Left lung (tissue), 10 donors: ENCODE measurements around the gene HAPSTR1. TPM values are rescaled to one million over a fixed set of nuclear protein-coding genes. Genes with fewer than 3 reads are reported as not detected.

Source experiments
- ATAC-seq: fragments of 200-7000 bp; cut with Tn5 transposase; one replicate; pipeline ENCODE4 v1.9.1; 2020; ENCODE audit warnings: moderate library complexity
- DNase-seq, 4 donors: peaks; one replicate each; pipeline ENCODE4 v3.0.0-alpha.2; 2013 to 2020
- H3K27ac ChIP-seq, 2 donors: fragments of 200-600 bp; sonication (generic) in 1 of 2; one replicate each; pipeline versions ENCODE4 v1.5.0 to v1.8.0; 2020 to 2021
- H3K27me3 ChIP-seq, 2 donors: fragments of 200-600 bp; sonication (generic) in 1 of 2; one replicate each; pipeline versions ENCODE4 v1.5.0 to v1.8.0; 2020 to 2021
- H3K36me3 ChIP-seq, 2 donors: fragments of 200-600 bp; sonication (generic) in 1 of 2; one replicate each; pipeline versions ENCODE4 v1.5.0 to v1.8.0; 2020 to 2021
- H3K4me1 ChIP-seq, 2 donors: fragments of 200-600 bp; one replicate each; pipeline ENCODE4 v1.8.0; 2021
- H3K4me3 ChIP-seq, 2 donors: fragments of 200-600 bp; sonication (generic) in 1 of 2; one replicate each; pipeline versions ENCODE4 v1.5.0 to v1.8.0; 2020 to 2021; ENCODE audit warnings: mild to moderate bottlenecking in 1 of 2
- H3K9me3 ChIP-seq, 2 donors: fragments of 200-600 bp; sonication (generic) in 1 of 2; one replicate each; pipeline versions ENCODE4 v1.5.0 to v1.8.0; 2020 to 2021
- CTCF ChIP-seq, 2 donors: fragments of 200-600 bp; sonication (generic) in 1 of 2; IDR thresholded peaks; one replicate each; pipeline versions ENCODE4 v1.5.0 to v1.8.0; 2021; ENCODE audit warnings: antibody characterized with exemption in 2 of 2
- intact Hi-C, 2 donors: fragments of 100-400 bp; cut with DNase I; formaldehyde crosslinking; loops; one replicate each; pipeline versions ENCODE4 v1.11.2 to v1.14.2; 2022
- polyA plus RNA-seq, 6 donors: library from polyadenylated mRNA; unstranded; fragments of 120-200 nt; gene quantifications; one replicate each; pipeline ENCODE4 v1.2.1, GENCODE V29; 2013; ENCODE audit not compliant: insufficient read length in 6 of 6
- total RNA-seq, 2 donors: library from RNA; stranded (reverse); fragmentation: NEBNext Ultra II Directional; extraction: Animal tissue kit (Norgen Biotek cat#: 25700); gene quantifications; one replicate each; pipeline ENCODE4 v1.2.1, GENCODE V29; 2021
- donor health status: DM: no; HTN: yes; CAD: no.
- donor health status: DM: no; HTN: no; CAD: no.

HAPSTR1 gene
- total and polyA plus RNA-seq, 8 donors, result 41.9 to 62.8 (median 45.0) TPM

- H3K36me3 ChIP-seq, result no peaks in the 10 kb centered on the region
- TF ChIP-seq CTCF (IDR thresholded peaks at IDR 0.05), result no peak
- no peak overlapping the region for H3K27ac ChIP-seq
- no peak for DNase-seq
- H3K27me3 ChIP-seq, result no peaks in the 10 kb centered on the region
- no peak for ATAC-seq
- intact Hi-C loops, result no loop called here
- no peak overlapping the region for H3K4me3 ChIP-seq
- peaks cover 0 to 15% of the 10 kb centered on the region in 2 donors for H3K4me1 ChIP-seq
- H3K9me3 ChIP-seq, result no peaks in the 10 kb centered on the region
Measured at GRCh38 chr16:9046667-9047055, 44.8 kb upstream of the HAPSTR1 start.

GRCh38 chr16:9047689-9048301, 43.6 kb upstream of the HAPSTR1 start:
- ATAC-seq (peak; percentile 97), DNase-seq (peak in 3 of 4 donors; percentile 51 to 90 (median 86))
- peak overlapping the region; percentile 70 to 83 for H3K27ac ChIP-seq

GRCh38 chr16:9048302-9048700, 43.1 kb upstream of the HAPSTR1 start:
- no peak for TF ChIP-seq CTCF (IDR thresholded peaks at IDR 0.05)
- Histone ChIP-seq H3K4me3 (no peak overlapping the region), H3K36me3 (no peaks in the 10 kb centered on the region), H3K4me1 (peaks cover 0 to 18% of the 10 kb centered on the region in 2 donors), H3K9me3 (no peaks in the 10 kb centered on the region), H3K27me3 (peaks cover 0 to 5% of the 10 kb centered on the region in 2 donors), H3K27ac (peak overlapping the region; percentile 70 to 83)
- ATAC-seq (no peak), DNase-seq (no peak)
- intact Hi-C loops, result no loop called here

More at GRCh38 chr16:9047689-9048301, 43.6 kb upstream of the HAPSTR1 start:
- intact Hi-C loops, result no loop called here
- TF ChIP-seq CTCF (IDR thresholded peaks at IDR 0.05), result no peak
- no peaks in the 10 kb centered on the region for H3K36me3 ChIP-seq
- H3K9me3 ChIP-seq, result no peaks in the 10 kb centered on the region
- H3K4me1 ChIP-seq, result peaks cover 0 to 16% of the 10 kb centered on the region in 2 donors
- no peak overlapping the region for H3K4me3 ChIP-seq
- peaks cover 0 to under 1% of the 10 kb centered on the region in 2 donors for H3K27me3 ChIP-seq

GRCh38 chr16:9049241-9049640, 42.2 kb upstream of the HAPSTR1 start:
- Histone ChIP-seq H3K36me3 (no peaks in the 10 kb centered on the region), H3K4me3 (no peak overlapping the region), H3K9me3 (no peaks in the 10 kb centered on the region), H3K27me3 (peaks cover 0 to 14% of the 10 kb centered on the region in 2 donors), H3K27ac (no peak overlapping the region), H3K4me1 (peaks cover 0 to 18% of the 10 kb centered on the region in 2 donors)
- no peak for DNase-seq
- intact Hi-C loops, result no loop called here
- TF ChIP-seq CTCF (IDR thresholded peaks at IDR 0.05), result no peak
- ATAC-seq, result no peak

GRCh38 chr16:9050102-9050830, 41.2 kb upstream of the HAPSTR1 start:
- Histone ChIP-seq H3K27ac (no peak overlapping the region), H3K36me3 (no peaks in the 10 kb centered on the region), H3K4me3 (no peak overlapping the region), H3K27me3 (peaks cover 0 to 15% of the 10 kb centered on the region in 2 donors), H3K9me3 (no peaks in the 10 kb centered on the region), H3K4me1 (peaks cover 0 to 18% of the 10 kb centered on the region in 2 donors)
- ATAC-seq, result no peak
- intact Hi-C loops, result no loop called here
- DNase-seq, result no peak
- TF ChIP-seq CTCF (IDR thresholded peaks at IDR 0.05), result peak in 1 of 2 donors; percentile 16
